ENCODE results near the gene LTO1. TPM values are rescaled to one million over a fixed set of nuclear protein-coding genes. Genes with fewer than 3 reads are reported as not detected.

The LTO1 gene
- total and polyA plus RNA-seq, 10 of the 15 experiments (the other 5 are each of a cell fraction or from before 2014, with no cell fraction given) = 2.6 to 27.5 (median 14.4) TPM

- CTCF ChIA-PET = interaction anchor here (0.7 to 1.0 kb wide), 3 partner anchors 13 to 727 kb away, joined by 3 to 5 read pairs (median 3); no protein-coding TSS in a partner anchor
- POLR2A ChIA-PET = no interaction called here
- H2AFZ ChIP-seq (ENCODE audit: control insufficient read depth, low read depth, low read length) = no peak overlapping the region
- H3K4me2 ChIP-seq (ENCODE audit: control insufficient read depth, insufficient read depth) = no peak overlapping the region
- no peaks in the 10 kb centered on the region for H3K4me1 ChIP-seq (ENCODE audit: control insufficient read depth, insufficient read depth, low read length)
- ATAC-seq (peak; percentile 24; the same call in 1 of the 3 replicates), FAIRE-seq (no peak), DNase-seq (ENCODE audit: low read depth, low spot score) (no peak)
- no peaks in the 10 kb centered on the region for H3K27me3 ChIP-seq (replicated peaks in 1 of 2; ENCODE audit: control insufficient read depth in 2 of 2, insufficient read depth in 2 of 2, low read length in 1 of 2)
- RAD21 ChIA-PET (ENCODE audit: unreplicated experiment) = interaction anchor here (0.6 to 1.0 kb wide), 3 partner anchors 581 to 933 kb away, joined by 3 to 5 read pairs (median 5); no protein-coding TSS in a partner anchor
- H4K20me1 ChIP-seq (ENCODE audit: control insufficient read depth, insufficient read depth) = no peaks in the 10 kb centered on the region
- H3K9me3 ChIP-seq (replicated peaks; ENCODE audit: control insufficient read depth, insufficient read depth, low read length) = no peaks in the 10 kb centered on the region; the same call in 2 of the 3 replicates
- no peak overlapping the region for H3K9ac ChIP-seq (ENCODE audit: control insufficient read depth, insufficient read depth, low read length)
- H3K4me3 ChIP-seq = no peak overlapping the region
- WGBS (ENCODE audit: insufficient coverage, insufficient replicate concordance, low lambda C conversion rate, missing lambda C conversion rate) = 25% methylated on average over 9 of the region's 9 CpGs
- TF ChIP-seq MYC (IDR thresholded peaks at IDR 0.05; ENCODE audit: insufficient read depth, insufficient read length, insufficient replicate concordance, low read length, severe bottlenecking) (no peak), PRDM15 (CRISPR knock-in tag; IDR thresholded peaks at IDR 0.05) (no peak), HDAC6 (IDR thresholded peaks at IDR 0.05; ENCODE audit: unreplicated experiment) (no peak), RAD21 (IDR thresholded peaks at IDR 0.05; ENCODE audit: insufficient read depth, low read depth, low read length) (peak; percentile 24; the same call in 1 of the 2 replicates), MAX (IDR thresholded peaks at IDR 0.05; ENCODE audit: low read depth, low read length) (no peak)
- TF ChIP-seq, protein P1, sequence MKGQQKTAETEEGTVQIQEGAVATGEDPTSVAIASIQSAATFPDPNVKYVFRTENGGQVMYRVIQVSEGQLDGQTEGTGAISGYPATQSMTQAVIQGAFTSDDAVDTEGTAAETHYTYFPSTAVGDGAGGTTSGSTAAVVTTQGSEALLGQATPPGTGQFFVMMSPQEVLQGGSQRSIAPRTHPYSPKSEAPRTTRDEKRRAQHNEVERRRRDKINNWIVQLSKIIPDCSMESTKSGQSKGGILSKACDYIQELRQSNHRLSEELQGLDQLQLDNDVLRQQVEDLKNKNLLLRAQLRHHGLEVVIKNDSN (IDR thresholded peaks at IDR 0.05; ENCODE audit: borderline replicate concordance, extremely low read length, insufficient read depth, low read depth, low read length) = no peak
- TF ChIP-seq, protein P2, sequence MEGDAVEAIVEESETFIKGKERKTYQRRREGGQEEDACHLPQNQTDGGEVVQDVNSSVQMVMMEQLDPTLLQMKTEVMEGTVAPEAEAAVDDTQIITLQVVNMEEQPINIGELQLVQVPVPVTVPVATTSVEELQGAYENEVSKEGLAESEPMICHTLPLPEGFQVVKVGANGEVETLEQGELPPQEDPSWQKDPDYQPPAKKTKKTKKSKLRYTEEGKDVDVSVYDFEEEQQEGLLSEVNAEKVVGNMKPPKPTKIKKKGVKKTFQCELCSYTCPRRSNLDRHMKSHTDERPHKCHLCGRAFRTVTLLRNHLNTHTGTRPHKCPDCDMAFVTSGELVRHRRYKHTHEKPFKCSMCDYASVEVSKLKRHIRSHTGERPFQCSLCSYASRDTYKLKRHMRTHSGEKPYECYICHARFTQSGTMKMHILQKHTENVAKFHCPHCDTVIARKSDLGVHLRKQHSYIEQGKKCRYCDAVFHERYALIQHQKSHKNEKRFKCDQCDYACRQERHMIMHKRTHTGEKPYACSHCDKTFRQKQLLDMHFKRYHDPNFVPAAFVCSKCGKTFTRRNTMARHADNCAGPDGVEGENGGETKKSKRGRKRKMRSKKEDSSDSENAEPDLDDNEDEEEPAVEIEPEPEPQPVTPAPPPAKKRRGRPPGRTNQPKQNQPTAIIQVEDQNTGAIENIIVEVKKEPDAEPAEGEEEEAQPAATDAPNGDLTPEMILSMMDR (IDR thresholded peaks at IDR 0.05 in 2 of 3, conservative IDR thresholded peaks at IDR 0.05 in 1 of 3; ENCODE audit: control insufficient read depth in 2 of 3, extremely low read depth in 1 of 3, insufficient read depth in 1 of 3, low read depth in 3 of 3, low read length in 3 of 3) = peak in 2 of 3 experiments; percentile 26 to 35; a peak in 4 of 6 replicates
- in situ Hi-C loops (cut with MboI) (loop anchor here (10.0 kb wide), 1 partner anchor 511 kb away; no protein-coding TSS in a partner anchor), intact Hi-C loops (cut with micrococcal nuclease; ENCODE audit: unreplicated experiment) (no loop called here)
- H3K79me2 ChIP-seq (ENCODE audit: control insufficient read depth, insufficient read depth, low read length) = no peaks in the 10 kb centered on the region
- SMC1A ChIA-PET (ENCODE audit: uncharacterized antibody, unreplicated experiment) = no interaction called here
- BruUV-seq (replicated peaks) = no TSS peak
- no peak overlapping the region for H3K27ac ChIP-seq (ENCODE audit: control insufficient read depth, insufficient read depth)
- H3K36me3 ChIP-seq (ENCODE audit: control insufficient read depth in 2 of 2, insufficient read depth in 2 of 2, low read length in 1 of 2) = no peaks in the 10 kb centered on the region
Measured at GRCh38 chr11:69683764-69684333, 8.7 kb upstream of the LTO1 start.
